K562 (cell line): Measurements from ENCODE around the gene MYEF2. TPM values are rescaled to one million over a fixed set of nuclear protein-coding genes. Genes with fewer than 3 reads are reported as not detected.

Source experiments
- BACH1 ChIP-seq: fragments of 200-800 bp; sonication (Bioruptor generic); IDR thresholded peaks from 2 replicates; pipeline ENCODE4 v1.6.1; 2016; ENCODE audit warnings: missing genetic modification characterization, missing compliant biosample characterization
- C11orf30 ChIP-seq: fragments of 450-650 bp; IDR thresholded peaks from 2 replicates; pipeline ENCODE4 v1.6.1; 2016; ENCODE audit warnings: low read depth, mild to moderate bottlenecking
- NCOA6 ChIP-seq: fragments of 450-650 bp; IDR thresholded peaks from 2 replicates; pipeline ENCODE4 v1.6.1; 2017; ENCODE audit warnings: mild to moderate bottlenecking
- POLR2H ChIP-seq: IDR thresholded peaks from 2 replicates; pipeline ENCODE4 v1.6.1; 2016; ENCODE audit warnings: missing genetic modification characterization, low read depth, mild to moderate bottlenecking, control low read depth, missing compliant biosample characterization, moderate library complexity
- TBP ChIP-seq: optimal IDR thresholded peaks from 2 replicates; pipeline ENCODE3; 2011; ENCODE audit warnings: low read depth, low read length, improper control_type of control experiment
- ZBTB8A ChIP-seq: fragments of 450-650 bp; IDR thresholded peaks from 2 replicates; pipeline ENCODE4 v1.6.1; 2018; ENCODE audit warnings: mild to moderate bottlenecking, moderate library complexity; ENCODE audit not compliant: partially characterized antibody
- ZNF398 ChIP-seq: fragments of 250-450 bp; sonication (Bioruptor Pico); IDR thresholded peaks from 2 replicates; pipeline ENCODE4 v1.8.0; 2021; ENCODE audit warnings: moderate library complexity, mild to moderate bottlenecking, inconsistent platforms
- ZNF584 ChIP-seq: fragments of 200-800 bp; sonication (Bioruptor generic); IDR thresholded peaks from 2 replicates; pipeline ENCODE4 v1.6.1; 2016; ENCODE audit warnings: low read depth, mild to moderate bottlenecking, missing genetic modification characterization, missing compliant biosample characterization
- ZNF609 ChIP-seq: sonication (generic); formaldehyde crosslinking; IDR thresholded peaks from 2 replicates; pipeline ENCODE4 v1.8.1; 2023; ENCODE audit warnings: missing genetic modification reagents, mild to moderate bottlenecking, borderline replicate concordance
- polyA plus RNA-seq, 8 experiments: library from polyadenylated mRNA; depleted of rRNA in 4 of 8; stranded (reverse) in 5 of 8; unstranded in 3 of 8; fragments of >200 nt; fragmentation: Nextera tagmentation in 2 of 8; fragmentation: Illumina TruSeq in 1 of 8; extraction: Ambion mirVana in 2 of 8; extraction: Trizol in 1 of 8; gene quantifications; 2 replicates each; pipeline versions ENCODE4 v1.2.1 to v1.2.3, GENCODE V29; 2011 to 2014; ENCODE audit warnings: inconsistent platforms in 1 of 8, missing spikeins in 1 of 8
- total RNA-seq, 7 experiments: library from RNA; depleted of rRNA in 6 of 7; stranded (reverse); fragments of >200 nt in 6 of 7; fragmentation: Illumina TruSeq in 2 of 7; extraction: Trizol in 2 of 7; gene quantifications; 2 replicates each; pipeline versions ENCODE4 v1.2.1 to v1.2.3, GENCODE V29; 2011 to 2021; ENCODE audit warnings: low replicate concordance in 1 of 7
- TF ChIP-seq, protein P1 (sequence below): sonication (generic); formaldehyde crosslinking; IDR thresholded peaks from 2 replicates; pipeline ENCODE4 v1.8.1; 2023; ENCODE audit warnings: mild to moderate bottlenecking, missing genetic modification reagents

The MYEF2 gene
- total and polyA plus RNA-seq, 9 of the 15 experiments (the other 6 are each of a cell fraction or from before 2014, with no cell fraction given): 0.03 to 0.82 (median 0.19) TPM

GRCh38 chr15:48096813-48097212, 81.3 kb downstream of the MYEF2 start (continued):
- TF ChIP-seq ZNF609 (CRISPR knock-in tag): no peak
- no peak for TF ChIP-seq TBP
- no peak for TF ChIP-seq BACH1 (tag)
- TF ChIP-seq C11orf30: no peak
- TF ChIP-seq ZNF584 (CRISPR knock-in tag): no peak
- no peak for TF ChIP-seq ZBTB8A
- TF ChIP-seq POLR2H (tag): no peak
- TF ChIP-seq NCOA6: no peak
- no peak for TF ChIP-seq ZNF398 (CRISPR knock-in tag)
- TF ChIP-seq, protein P1, sequence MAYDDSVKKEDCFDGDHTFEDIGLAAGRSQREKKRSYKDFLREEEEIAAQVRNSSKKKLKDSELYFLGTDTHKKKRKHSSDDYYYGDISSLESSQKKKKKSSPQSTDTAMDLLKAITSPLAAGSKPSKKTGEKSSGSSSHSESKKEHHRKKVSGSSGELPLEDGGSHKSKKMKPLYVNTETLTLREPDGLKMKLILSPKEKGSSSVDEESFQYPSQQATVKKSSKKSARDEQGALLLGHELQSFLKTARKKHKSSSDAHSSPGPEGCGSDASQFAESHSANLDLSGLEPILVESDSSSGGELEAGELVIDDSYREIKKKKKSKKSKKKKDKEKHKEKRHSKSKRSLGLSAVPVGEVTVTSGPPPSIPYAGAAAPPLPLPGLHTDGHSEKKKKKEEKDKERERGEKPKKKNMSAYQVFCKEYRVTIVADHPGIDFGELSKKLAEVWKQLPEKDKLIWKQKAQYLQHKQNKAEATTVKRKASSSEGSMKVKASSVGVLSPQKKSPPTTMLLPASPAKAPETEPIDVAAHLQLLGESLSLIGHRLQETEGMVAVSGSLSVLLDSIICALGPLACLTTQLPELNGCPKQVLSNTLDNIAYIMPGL (CRISPR knock-in tag): no peak
- TF ChIP-seq, all 486 proteins: peak for 0
